SKM-1 treated with dmso at 0.1 percent for 144 hours (cell line): ENCODE measurements around the gene KIAA1958.
"Not testable (repeated sequence)": the region's sequence is repeated elsewhere in the genome, so short reads cannot be mapped to it uniquely, and the experiment has no call there.

ENCODE experiments used
- DNase-seq: peaks from one replicate; lab custom pipeline; 2025; ENCODE audit not compliant: unreplicated experiment; lab: John Stamatoyannopoulos, UW

KIAA1958 gene

DNA sequence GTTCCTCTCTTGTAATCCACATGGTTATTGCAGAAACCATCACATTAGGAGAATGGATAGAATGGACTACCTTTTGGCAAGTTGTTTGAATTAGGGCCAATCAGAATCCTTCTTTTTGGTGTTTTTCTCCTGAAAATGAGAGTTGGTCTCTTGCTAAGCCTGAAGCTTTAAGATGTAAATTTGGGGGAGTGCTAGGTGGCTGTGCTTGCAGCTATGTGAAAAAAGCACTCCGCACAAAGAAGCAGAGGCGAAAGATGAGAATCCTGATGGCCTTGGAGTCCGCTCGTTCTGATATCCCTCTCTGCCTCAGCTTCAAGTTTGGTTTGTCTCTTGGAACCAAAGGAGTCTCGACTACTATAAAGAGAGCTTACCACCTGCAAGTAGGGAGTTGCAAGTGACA lies 167.7 kb downstream of the KIAA1958 start:
- DNase-seq = no peak

DNA sequence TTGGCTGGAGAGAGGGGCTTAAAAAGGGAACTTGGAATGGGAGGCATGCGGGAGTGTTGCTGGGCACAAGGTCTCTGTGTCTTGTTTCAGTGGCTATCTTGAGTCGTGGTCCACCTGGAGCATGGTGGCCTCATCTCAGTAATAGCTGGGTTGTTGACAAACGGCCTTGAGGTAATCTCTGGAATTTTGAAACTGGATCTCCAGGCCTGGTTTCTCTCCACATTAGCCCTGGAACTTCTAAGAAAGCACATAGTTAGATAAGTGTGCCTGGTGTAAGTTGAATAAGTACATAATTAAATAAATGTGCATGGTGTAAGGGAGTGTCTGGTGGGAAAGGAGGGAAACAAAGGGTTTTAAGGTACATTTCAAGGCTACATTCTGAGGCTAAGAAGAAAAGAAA lies 169.0 kb downstream of the KIAA1958 start:
- no peak for DNase-seq

- no peak for DNase-seq
Observed at GRCh38 chr9:112659906-112660305, 173.3 kb downstream of the KIAA1958 start.

GRCh38 chr9:112663681-112664080 lies 177.1 kb downstream of the KIAA1958 start:
- no peak for DNase-seq

- DNase-seq = no peak
Observed at GRCh38 chr9:112664531-112664930, 177.9 kb downstream of the KIAA1958 start.

DNA sequence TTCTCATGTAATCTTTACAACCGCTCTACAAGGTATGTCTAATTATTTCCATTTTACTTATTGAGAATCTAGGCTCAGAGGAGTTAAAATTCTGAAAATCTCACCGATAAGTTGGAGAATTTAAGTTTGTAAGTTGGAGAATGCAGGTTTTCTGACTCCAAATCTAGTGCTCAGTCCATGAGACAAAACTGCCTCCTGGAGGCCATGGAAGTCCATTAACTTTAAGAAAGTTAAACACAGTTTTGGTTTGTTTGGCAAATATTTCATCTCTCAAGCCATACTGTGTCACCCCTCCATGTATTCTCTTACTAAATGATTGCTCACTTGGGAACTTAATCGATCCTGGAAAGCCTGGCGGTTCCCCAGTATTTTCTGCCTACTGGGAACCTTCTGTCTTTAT lies 178.7 kb downstream of the KIAA1958 start:
- DNase-seq = no peak

GRCh38 chr9:112669326-112669725 lies 182.7 kb downstream of the KIAA1958 start:
- DNase-seq = no peak

- DNase-seq = no peak
Observed at GRCh38 chr9:112670991-112671625, 184.5 kb downstream of the KIAA1958 start.

DNA sequence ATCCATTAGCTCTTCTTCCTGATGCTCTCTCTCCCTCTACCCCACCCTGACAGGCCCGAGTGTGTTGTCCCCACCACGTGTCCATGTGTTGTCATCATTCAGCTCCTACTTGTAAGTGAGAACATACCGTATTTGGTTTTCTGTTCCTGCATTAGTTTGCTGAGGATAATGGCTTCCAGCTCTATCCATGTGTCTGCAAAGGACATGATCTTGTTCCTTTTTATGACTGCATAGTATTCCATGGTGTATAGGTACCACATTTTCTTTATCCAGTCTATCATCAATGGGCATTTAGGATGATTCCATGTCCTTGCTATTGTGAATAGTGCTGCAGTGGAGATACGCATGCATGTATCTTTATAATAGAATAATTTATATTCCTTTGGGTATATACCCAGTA lies 186.6 kb downstream of the KIAA1958 start:
- not testable (repeated sequence) for DNase-seq

GRCh38 chr9:112677040-112677439 lies 190.4 kb downstream of the KIAA1958 start:
- DNase-seq = no peak

GRCh38 chr9:112680731-112681402 lies 194.2 kb downstream of the KIAA1958 start:
- no peak for DNase-seq

DNA sequence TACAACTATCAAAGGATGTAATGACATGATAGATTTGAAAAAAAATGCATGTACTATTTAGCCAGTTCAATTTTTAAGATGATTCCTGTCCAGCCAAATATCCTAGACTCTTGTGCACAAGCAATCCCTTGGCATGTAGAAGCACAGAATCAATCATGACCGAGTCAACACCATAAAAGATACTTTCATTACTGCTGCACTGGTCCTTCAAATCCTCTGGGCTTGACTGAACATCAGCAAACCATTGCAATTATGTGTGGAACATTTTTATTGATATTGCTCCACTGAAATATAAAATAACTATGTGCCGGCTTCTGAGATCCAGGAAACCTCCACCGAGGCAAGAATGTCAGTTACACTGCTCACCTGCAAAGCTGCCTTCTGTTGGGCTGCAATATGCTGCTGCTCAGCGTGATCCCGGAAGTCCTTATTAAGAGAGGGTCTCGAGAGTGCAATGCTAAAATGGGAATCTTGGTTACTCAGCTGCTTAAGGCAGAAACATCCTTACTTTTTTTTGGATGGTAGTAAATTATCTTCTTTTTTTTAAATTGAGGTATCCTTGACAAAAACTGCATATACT lies 202.6 kb downstream of the KIAA1958 start:
- DNase-seq = no peak

DNA sequence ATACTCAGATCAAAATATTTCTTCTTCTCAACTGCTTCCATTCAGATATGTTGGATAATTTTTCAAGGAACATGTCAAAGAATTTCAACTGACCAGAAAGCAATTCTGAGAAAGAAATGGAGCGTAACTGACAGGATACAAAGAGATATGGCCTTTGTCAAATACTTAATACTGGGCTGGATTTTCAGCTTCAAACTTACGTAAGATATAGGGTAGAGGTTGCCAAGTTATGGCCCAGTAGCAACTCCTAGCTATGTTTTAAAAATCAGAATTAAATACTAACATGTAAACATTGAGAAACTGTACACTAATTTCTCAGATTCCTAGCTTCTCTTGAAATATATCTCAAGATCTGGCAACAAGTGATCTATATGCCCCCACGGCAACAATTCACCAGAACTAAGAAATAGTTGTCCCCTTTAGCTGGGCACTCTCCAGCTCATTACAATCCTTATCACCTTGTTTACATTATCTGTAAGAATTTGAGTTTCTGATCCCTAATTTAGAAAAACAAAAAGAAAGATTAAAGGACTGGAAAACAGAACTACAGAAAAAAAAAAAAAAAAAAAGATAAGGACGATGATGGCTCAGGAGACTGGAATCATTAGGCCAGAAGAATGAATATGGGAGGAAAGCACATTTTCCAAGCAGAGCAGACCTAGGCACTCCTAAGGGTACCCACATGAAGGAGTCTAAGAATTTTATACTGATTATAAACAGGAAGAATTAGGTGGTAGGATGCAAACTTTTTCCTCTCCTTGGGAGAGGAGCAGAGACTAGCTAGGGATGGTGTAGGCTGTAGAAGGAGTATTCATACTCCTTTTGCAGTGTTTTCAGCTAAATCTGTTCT lies 208.3 kb downstream of the KIAA1958 start:
- no peak for DNase-seq

GRCh38 chr9:112696461-112696860 lies 209.8 kb downstream of the KIAA1958 start:
- no peak for DNase-seq

DNA sequence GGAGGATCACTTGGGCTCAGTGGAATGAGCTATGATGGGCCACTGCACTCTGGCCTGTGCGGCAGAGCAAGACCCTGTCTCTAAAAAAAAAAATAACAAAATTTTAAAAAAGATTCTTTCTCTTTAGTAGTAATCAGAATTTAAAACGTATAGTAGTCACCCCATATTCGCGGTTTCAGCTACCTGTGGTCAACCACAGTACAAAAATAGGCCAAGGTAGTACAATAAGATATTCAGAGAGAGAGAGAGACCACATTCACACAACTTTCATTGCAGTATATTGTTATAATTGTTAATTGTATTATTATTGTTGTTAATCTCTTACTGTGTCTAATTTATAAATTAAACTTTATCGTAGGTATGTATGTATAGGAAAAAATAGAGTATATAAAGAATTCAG lies 212.6 kb downstream of the KIAA1958 start:
- DNase-seq = no peak

- no peak for DNase-seq
Observed at GRCh38 chr9:112700085-112700484, 213.5 kb downstream of the KIAA1958 start.

DNA sequence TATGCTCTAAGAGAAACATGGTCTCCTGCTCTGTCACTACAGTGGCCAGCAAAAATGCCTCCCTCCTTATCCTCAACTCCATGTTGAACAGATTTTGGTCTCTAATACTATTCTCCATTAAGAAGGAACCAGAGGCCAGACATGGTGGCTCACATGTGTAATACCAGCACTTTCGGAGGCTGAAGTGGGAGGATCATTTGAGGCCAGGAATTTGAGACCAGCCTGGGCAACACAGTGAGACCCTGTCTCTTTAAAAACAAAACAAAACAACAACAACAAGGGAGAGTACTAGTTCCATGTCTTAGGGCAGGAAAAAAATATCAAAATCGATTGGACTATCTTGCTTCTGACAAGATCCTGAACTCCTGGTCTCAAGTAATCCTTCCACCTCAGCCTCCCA lies 216.7 kb downstream of the KIAA1958 start:
- DNase-seq = no peak

DNA sequence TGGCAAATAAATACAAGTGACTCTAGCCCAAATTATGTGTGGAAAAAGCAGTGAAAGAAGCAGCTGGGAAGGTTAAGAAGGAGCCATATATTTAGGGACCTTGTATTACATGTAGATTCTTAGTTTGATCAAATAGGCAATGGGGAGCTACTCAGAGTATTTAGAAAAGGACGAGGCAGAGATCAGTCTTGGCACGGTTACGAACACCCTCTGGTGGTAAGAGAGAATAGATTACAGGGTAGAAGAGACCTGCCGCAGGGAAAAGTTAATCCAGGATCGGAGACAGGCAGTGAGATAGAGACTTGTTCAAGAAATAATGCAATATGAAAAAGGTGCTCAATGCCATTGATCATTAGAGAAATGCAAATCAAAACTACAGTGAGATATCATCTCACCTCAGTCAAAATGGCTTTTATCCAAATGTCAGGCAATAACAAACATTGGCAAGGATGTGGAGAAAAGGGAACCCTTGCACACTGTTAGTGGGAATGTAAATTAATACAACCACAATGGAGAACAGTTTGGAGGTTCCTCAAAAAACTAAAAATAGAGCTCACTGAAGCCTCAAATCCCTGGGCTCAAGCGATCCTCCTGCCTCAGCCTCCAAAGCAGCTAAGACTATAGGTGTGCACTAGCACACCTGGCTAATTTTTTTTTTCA lies 219.3 kb downstream of the KIAA1958 start:
- no peak for DNase-seq

- DNase-seq = no peak
Observed at GRCh38 chr9:112711050-112711689, 224.5 kb downstream of the KIAA1958 start.

- DNase-seq = no peak
Observed at GRCh38 chr9:112712678-112713077, 226.1 kb downstream of the KIAA1958 start.
